ENCODE results near the gene C16orf89. TPM values are rescaled to one million over a fixed set of nuclear protein-coding genes. Genes with fewer than 3 reads are reported as not detected.

Gene C16orf89
- polyA plus RNA-seq, 1 of the 3 experiments (the other 2 are of a cell fraction): not detected

DNA sequence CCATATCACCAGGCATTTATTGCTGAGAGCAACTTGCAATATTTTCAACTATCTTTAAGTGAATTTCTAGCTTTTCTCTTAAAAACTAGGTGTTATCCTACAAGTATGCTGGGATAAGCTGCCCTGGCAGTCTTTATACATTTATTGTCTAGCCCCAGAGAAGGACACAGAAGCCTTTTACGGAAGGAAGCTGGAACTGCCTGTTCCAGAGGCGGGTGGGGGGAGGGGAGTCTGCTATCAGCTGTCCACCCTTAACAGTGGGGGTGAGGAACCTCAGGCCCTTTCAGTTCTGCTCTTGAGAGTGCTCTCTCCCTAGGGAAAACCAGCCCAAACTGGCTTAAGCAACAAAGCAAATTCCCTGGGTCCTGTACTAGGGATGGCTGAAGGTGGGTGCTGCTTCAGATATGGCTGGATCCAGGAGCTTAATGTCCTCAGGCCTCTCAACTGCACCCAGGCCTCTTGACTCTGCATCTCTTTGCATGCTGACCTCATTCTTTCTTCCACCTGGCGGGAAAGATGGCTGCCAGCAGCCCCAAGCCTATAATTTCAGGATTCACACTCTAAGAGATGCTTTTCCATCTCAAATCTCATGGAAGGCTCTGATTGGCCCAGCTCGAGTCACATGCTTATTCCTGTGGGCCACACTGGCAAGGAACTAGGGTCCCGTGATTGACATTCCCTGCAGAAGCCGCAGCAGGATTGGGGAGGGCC lies 48.6 kb downstream of the C16orf89 start:
- CTCF ChIA-PET: no interaction called here
- POLR2A ChIA-PET: no interaction called here
- WGBS (ENCODE audit: low lambda C conversion rate): 14% methylated on average over 6 of the region's 6 CpGs
- Histone ChIP-seq H3K9me3 (no peaks in the 10 kb centered on the region), H2AFZ (ENCODE audit: low read depth) (no peak overlapping the region), H3K79me2 (ENCODE audit: insufficient read depth) (no peaks in the 10 kb centered on the region), H3F3A (replicated peaks; ENCODE audit: insufficient read depth) (no peaks in the 10 kb centered on the region), H3K4me1 (ENCODE audit: control insufficient read depth in 1 of 2, insufficient read depth in 2 of 2, low read depth in 1 of 2, low read length in 1 of 2) (no peaks in the 10 kb centered on the region), H3K4me3 (ENCODE audit: low read depth in 2 of 2, low read length in 1 of 2) (no peak overlapping the region), H3K4me2 (no peak overlapping the region), H3K36me3 (replicated peaks in 1 of 2; ENCODE audit: control insufficient read depth in 1 of 2, insufficient read depth in 2 of 2, low read length in 1 of 2) (no peaks in the 10 kb centered on the region), H4K20me1 (ENCODE audit: insufficient read depth) (no peaks in the 10 kb centered on the region), H3K27ac (ENCODE audit: low read depth in 2 of 2, low read length in 1 of 2) (no peak overlapping the region), H3K27me3 (ENCODE audit: insufficient read depth) (peaks cover 18% of the 10 kb centered on the region; the same call in 1 of the 2 replicates), H3K9ac (no peak overlapping the region), H3K9me2 (no peaks in the 10 kb centered on the region)
- TF ChIP-seq YY1 (IDR thresholded peaks at IDR 0.05; ENCODE audit: low read depth) (no peak), USF2 (IDR thresholded peaks at IDR 0.05; ENCODE audit: borderline replicate concordance, low read depth, low read length) (no peak), TCF12 (IDR thresholded peaks at IDR 0.05) (no peak), SMC3 (IDR thresholded peaks at IDR 0.05; ENCODE audit: low read depth, low read length) (no peak), EZH2phosphoT487 (IDR thresholded peaks at IDR 0.05; ENCODE audit: borderline replicate concordance, low read depth) (no peak)
- DNase-seq: no peak

GRCh38 chr16:5015887-5016286 lies 49.9 kb downstream of the C16orf89 start:
- Histone ChIP-seq H3K4me2 (no peak overlapping the region), H3K4me1 (ENCODE audit: control insufficient read depth in 1 of 2, insufficient read depth in 2 of 2, low read depth in 1 of 2, low read length in 1 of 2) (no peaks in the 10 kb centered on the region), H3K36me3 (replicated peaks in 1 of 2; ENCODE audit: control insufficient read depth in 1 of 2, insufficient read depth in 2 of 2, low read length in 1 of 2) (no peaks in the 10 kb centered on the region), H3K79me2 (ENCODE audit: insufficient read depth) (no peaks in the 10 kb centered on the region), H2AFZ (ENCODE audit: low read depth) (no peak overlapping the region), H3K9me2 (no peaks in the 10 kb centered on the region), H3K27me3 (ENCODE audit: insufficient read depth) (peaks cover 8% of the 10 kb centered on the region; the same call in 1 of the 2 replicates), H4K20me1 (ENCODE audit: insufficient read depth) (no peaks in the 10 kb centered on the region), H3K4me3 (ENCODE audit: low read depth in 2 of 2, low read length in 1 of 2) (no peak overlapping the region), H3F3A (replicated peaks; ENCODE audit: insufficient read depth) (no peaks in the 10 kb centered on the region), H3K27ac (ENCODE audit: low read depth in 2 of 2, low read length in 1 of 2) (no peak overlapping the region), H3K9me3 (no peaks in the 10 kb centered on the region), H3K9ac (no peak overlapping the region)
- CTCF ChIA-PET: no interaction called here
- POLR2A ChIA-PET: no interaction called here
- DNase-seq: no peak
- 36% methylated on average over 4 of the region's 4 CpGs for WGBS (ENCODE audit: low lambda C conversion rate)
- TF ChIP-seq ELF1 (IDR thresholded peaks at IDR 0.05) (no peak), PBX3 (IDR thresholded peaks at IDR 0.05) (no peak), SIN3A (IDR thresholded peaks at IDR 0.05; ENCODE audit: borderline replicate concordance, low read depth, low read length) (no peak), RFX5 (IDR thresholded peaks at IDR 0.05; ENCODE audit: low read length) (no peak), FOSL2 (IDR thresholded peaks at IDR 0.05; ENCODE audit: borderline replicate concordance, low read depth) (no peak), TEAD4 (IDR thresholded peaks at IDR 0.05; ENCODE audit: borderline replicate concordance, insufficient read depth) (no peak), TCF12 (IDR thresholded peaks at IDR 0.05) (no peak), USF2 (IDR thresholded peaks at IDR 0.05; ENCODE audit: borderline replicate concordance, low read depth, low read length) (no peak), IRF3 (IDR thresholded peaks at IDR 0.05; ENCODE audit: low read depth, low read length) (no peak), RAD21 (IDR thresholded peaks at IDR 0.05; ENCODE audit: low read length) (no peak), RXRA (IDR thresholded peaks at IDR 0.05; ENCODE audit: borderline replicate concordance, low read depth) (no peak), MEF2A (IDR thresholded peaks at IDR 0.05; ENCODE audit: borderline replicate concordance, low read depth) (no peak), GABPA (IDR thresholded peaks at IDR 0.05; ENCODE audit: low read depth) (no peak), NRF1 (IDR thresholded peaks at IDR 0.05; ENCODE audit: low read depth, low read length) (no peak)
- TF ChIP-seq, protein P1, sequence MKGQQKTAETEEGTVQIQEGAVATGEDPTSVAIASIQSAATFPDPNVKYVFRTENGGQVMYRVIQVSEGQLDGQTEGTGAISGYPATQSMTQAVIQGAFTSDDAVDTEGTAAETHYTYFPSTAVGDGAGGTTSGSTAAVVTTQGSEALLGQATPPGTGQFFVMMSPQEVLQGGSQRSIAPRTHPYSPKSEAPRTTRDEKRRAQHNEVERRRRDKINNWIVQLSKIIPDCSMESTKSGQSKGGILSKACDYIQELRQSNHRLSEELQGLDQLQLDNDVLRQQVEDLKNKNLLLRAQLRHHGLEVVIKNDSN (IDR thresholded peaks at IDR 0.05; ENCODE audit: borderline replicate concordance, low read depth): no peak
- TF ChIP-seq, protein P2, sequence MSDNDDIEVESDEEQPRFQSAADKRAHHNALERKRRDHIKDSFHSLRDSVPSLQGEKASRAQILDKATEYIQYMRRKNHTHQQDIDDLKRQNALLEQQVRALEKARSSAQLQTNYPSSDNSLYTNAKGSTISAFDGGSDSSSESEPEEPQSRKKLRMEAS (IDR thresholded peaks at IDR 0.05; ENCODE audit: low read depth): no peak
- TF ChIP-seq, protein P3, sequence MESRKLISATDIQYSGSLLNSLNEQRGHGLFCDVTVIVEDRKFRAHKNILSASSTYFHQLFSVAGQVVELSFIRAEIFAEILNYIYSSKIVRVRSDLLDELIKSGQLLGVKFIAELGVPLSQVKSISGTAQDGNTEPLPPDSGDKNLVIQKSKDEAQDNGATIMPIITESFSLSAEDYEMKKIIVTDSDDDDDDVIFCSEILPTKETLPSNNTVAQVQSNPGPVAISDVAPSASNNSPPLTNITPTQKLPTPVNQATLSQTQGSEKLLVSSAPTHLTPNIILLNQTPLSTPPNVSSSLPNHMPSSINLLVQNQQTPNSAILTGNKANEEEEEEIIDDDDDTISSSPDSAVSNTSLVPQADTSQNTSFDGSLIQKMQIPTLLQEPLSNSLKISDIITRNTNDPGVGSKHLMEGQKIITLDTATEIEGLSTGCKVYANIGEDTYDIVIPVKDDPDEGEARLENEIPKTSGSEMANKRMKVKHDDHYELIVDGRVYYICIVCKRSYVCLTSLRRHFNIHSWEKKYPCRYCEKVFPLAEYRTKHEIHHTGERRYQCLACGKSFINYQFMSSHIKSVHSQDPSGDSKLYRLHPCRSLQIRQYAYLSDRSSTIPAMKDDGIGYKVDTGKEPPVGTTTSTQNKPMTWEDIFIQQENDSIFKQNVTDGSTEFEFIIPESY (IDR thresholded peaks at IDR 0.05; ENCODE audit: borderline replicate concordance, low read depth): no peak

Measured in SK-N-SH (cell line).